UCSD-AML1 (cell line): ENCODE results near the gene TP63.

ENCODE experiments used
- DNase-seq: peaks from one replicate; lab custom pipeline; 2025; ENCODE audit not compliant: unreplicated experiment; lab: John Stamatoyannopoulos, UW

Gene TP63

GRCh38 chr3:189902230-189903186 lies 271.3 kb downstream of the TP63 start:
- DNase-seq = no peak

- DNase-seq = no peak
These were observed 272.5 kb downstream of the TP63 start for GRCh38 chr3:189903562-189904250.

GRCh38 chr3:189907803-189908202 lies 276.6 kb downstream of the TP63 start:
- no peak for DNase-seq

- DNase-seq = no peak
These were observed 277.5 kb downstream of the TP63 start for GRCh38 chr3:189908646-189909045.

- no peak for DNase-seq
These were observed 277.9 kb downstream of the TP63 start for GRCh38 chr3:189909139-189909538.

GRCh38 chr3:189909573-189909972 lies 278.4 kb downstream of the TP63 start:
- no peak for DNase-seq

GRCh38 chr3:189911001-189911400 lies 279.8 kb downstream of the TP63 start:
- no peak for DNase-seq

- DNase-seq = no peak
These were observed 283.6 kb downstream of the TP63 start for GRCh38 chr3:189914799-189915198.

GRCh38 chr3:189921770-189922169 lies 290.6 kb downstream of the TP63 start:
- DNase-seq = no peak

- DNase-seq = no peak
These were observed 297.0 kb downstream of the TP63 start for GRCh38 chr3:189927975-189928895.

GRCh38 chr3:189936201-189936945 lies 305.2 kb downstream of the TP63 start:
- DNase-seq = no peak

GRCh38 chr3:189937302-189938127 lies 306.3 kb downstream of the TP63 start:
- no peak for DNase-seq

GRCh38 chr3:189941125-189941524 lies 309.9 kb downstream of the TP63 start:
- DNase-seq = no peak

- DNase-seq = no peak
These were observed 310.5 kb downstream of the TP63 start for GRCh38 chr3:189941679-189942078.

- DNase-seq = no peak
These were observed 311.8 kb downstream of the TP63 start for GRCh38 chr3:189942948-189943347.

GRCh38 chr3:189944285-189945145 lies 313.3 kb downstream of the TP63 start:
- DNase-seq = no peak

GRCh38 chr3:189945935-189946709 lies 314.9 kb downstream of the TP63 start:
- DNase-seq = no peak
